Fibroblast of mammary gland (primary cell): ENCODE measurements around the gene TMEM98.
A peak's percentile ranks its signal among the peaks of the same experiment; 100 is the strongest.
"Not testable (repeated sequence)": the region's sequence is repeated elsewhere in the genome, so short reads cannot be mapped to it uniquely, and the experiment has no call there.

Source experiments
- DNase-seq: peaks from one replicate; pipeline ENCODE4 v3.0.0-alpha.2; 2010; ENCODE audit warnings: low read depth
- H3K4me3 ChIP-seq: 2 replicates; pipeline ENCODE4 v1.5.1; 2011; ENCODE audit warnings: low read depth, mild to moderate bottlenecking, low read length, moderate library complexity; ENCODE audit not compliant: control insufficient read depth
- CTCF ChIP-seq: conservative IDR thresholded peaks from 2 replicates; pipeline ENCODE4 v1.5.1; 2011; ENCODE audit warnings: low read depth, low read length, inconsistent platforms; ENCODE audit not compliant: control insufficient read depth, insufficient read depth

TMEM98 gene

GRCh38 chr17:32915245-32915644 lies 12.7 kb upstream of the TMEM98 start:
- no peak for DNase-seq
- TF ChIP-seq CTCF = no peak

GRCh38 chr17:32916134-32916533 lies 11.8 kb upstream of the TMEM98 start:
- H3K4me3 ChIP-seq = no peak overlapping the region
- no peak for TF ChIP-seq CTCF
- no peak for DNase-seq

More at GRCh38 chr17:32915245-32915644, 12.7 kb upstream of the TMEM98 start:
- H3K4me3 ChIP-seq = no peak overlapping the region

DNA sequence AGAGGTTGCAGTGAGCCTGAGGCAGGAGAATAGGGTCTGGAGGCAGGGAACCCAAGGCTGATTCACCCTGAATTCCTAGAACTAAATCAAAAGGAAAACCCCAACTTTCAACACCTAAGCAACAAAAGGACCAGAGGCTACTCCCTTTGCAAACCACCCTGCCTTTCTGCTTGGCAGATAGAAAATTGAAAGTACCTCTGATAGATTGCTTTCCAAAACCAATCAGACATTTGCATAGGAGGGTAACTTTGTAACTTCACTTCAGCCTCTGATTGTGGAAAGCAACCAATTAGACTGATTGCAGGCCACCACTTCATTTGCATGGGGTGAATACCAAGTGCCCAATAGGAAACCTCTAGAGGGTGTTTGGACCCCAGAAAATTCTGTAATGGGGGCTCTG lies 10.9 kb upstream of the TMEM98 start:
- DNase-seq = peak; percentile 9
- TF ChIP-seq CTCF = no peak
- no peak overlapping the region for H3K4me3 ChIP-seq

GRCh38 chr17:32917842-32918241 lies 10.1 kb upstream of the TMEM98 start:
- TF ChIP-seq CTCF = no peak
- DNase-seq = no peak
- no peak overlapping the region for H3K4me3 ChIP-seq

DNA sequence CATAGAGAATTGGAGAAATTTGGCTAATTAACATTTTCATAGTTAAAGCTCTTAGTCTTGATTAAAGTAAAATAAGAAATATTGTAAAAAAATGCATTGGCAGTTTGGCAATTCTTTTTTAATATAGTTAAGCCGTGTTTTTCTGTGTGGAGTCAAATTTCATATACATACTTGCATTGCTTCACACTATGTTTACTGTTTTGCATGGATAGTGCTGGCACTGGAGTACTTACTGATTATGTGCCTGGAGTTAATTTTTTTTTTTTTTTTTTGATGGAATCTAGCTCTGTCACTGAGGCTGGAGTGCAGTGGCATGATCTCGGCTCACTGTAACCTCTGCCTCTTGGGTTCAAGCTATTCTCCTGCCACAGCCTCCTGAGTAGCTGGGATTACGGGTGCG lies 8.1 kb upstream of the TMEM98 start:
- DNase-seq, H3K4me3 ChIP-seq: not testable (repeated sequence)

DNA sequence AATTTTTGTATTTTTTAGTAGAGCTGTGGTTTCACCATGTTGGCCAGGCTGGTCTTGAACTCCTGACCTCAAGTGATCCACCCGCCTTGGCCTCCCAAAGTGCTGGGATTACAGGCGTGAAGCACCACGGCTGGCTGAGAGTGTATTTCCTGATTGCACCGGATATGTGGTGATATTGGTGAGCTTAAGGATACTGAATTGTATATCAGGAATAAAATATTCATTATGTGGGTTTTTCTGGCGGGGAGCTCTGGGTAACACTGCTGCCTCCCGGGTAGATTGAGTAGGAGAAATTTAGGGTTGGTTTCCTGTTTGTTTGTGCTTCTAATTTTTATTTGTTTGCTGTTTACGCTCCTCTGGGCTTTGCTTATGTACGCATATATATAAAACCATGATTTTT lies 7.7 kb upstream of the TMEM98 start:
- no peak for DNase-seq
- TF ChIP-seq CTCF = no peak
- H3K4me3 ChIP-seq = no peak overlapping the region

DNA sequence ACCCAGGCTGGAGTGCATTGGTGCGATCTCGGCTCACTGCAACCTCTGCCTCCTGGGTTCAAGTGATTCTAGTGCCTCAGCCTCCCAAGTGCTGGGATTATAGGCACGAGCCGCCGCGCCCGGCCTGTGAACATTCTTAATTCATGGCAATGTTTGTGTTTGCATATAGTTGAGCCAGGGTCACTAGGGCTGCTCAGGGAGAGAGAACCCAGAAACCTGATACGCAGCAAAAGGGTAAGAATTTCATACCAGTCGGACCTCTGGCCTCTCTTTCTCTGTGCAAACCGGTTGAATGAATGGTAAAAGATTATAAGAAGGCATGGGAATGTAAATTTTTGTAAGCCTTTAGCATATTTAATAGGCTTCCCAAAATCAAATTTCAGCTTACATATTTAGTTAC lies 6.9 kb upstream of the TMEM98 start:
- TF ChIP-seq CTCF = no peak
- no peak for DNase-seq
- H3K4me3 ChIP-seq = no peak overlapping the region

- DNase-seq = peak; percentile 24
- not testable (repeated sequence) for H3K4me3 ChIP-seq
Observed at GRCh38 chr17:32923905-32924304, 4.0 kb upstream of the TMEM98 start.
